Stimulated activated naive CD4-positive, alpha-beta T cell treated with Interleukin-2 at 50 U/mL for 16 hours (primary cell): ENCODE data around the gene GPHN.
"Not testable (repeated sequence)": the region's sequence is repeated elsewhere in the genome, so short reads cannot be mapped to it uniquely, and the experiment has no call there.

Source experiments
- DNase-seq: peaks from one replicate; lab custom pipeline; 2025; lab: John Stamatoyannopoulos, UW

The GPHN gene

DNA sequence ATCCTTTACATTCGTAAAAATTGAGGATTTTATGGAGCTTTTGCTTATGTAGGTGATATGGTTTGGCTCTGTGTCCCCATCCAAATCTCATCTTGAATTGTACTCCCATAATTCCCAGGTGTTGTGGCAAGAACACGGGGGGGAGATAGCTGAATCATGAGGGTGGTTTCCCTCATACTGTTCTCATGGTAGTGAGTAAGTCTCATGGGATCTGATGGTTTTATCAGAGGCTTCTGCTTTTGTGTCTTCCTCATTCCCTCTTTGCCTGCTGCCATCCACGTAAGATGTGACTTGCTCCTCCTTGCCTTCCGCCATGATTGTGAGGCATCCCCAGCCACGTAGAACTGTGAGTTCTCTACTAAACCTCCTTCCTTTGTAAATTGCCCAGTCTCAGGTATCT lies 5.1 kb upstream of the GPHN start:
- DNase-seq = not testable (repeated sequence)

DNA sequence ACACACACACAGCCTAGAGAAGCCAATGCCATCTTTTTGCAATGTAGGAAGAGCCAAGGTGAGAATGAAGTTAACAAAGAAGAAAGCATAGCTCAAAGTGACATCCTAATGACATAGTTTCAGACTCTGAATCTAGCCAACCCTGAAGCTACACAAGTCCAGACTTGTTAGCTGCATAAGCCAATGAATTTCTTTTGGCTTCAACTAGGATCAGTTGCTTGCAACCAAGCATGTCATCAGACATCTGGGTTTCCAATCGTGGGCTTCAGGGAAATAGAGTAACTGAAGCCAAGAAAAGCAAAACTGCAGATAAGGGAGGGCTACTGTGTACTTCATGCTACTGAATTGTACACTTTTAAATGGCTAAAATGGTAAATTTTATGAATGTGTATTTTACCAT lies 4.4 kb upstream of the GPHN start:
- no peak for DNase-seq

DNA sequence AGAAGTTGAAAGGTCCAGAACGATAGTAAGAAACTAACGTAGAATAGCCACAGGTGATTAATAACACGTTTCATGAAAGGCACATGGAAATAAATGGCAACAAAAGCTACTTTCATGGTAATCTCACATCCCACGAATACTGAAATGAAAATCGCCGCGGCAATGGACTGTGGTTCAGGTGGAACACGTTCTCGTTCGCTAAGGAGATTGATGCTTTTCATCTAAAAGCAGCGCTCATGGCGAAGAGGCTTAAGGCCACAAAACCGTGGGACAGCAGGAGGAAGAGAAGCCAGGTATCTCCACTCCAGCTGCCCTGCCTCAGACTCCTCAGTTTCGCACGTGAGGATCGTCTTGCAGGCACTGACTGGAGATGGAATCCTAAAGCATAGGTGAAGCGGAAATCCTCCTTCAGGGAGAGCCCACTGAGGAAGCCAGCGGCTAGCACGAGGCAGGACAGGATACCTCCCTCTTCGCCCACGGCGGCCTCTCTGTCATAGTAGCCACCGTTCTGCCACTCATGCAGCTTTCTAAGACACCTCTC lies 696 bp upstream of the GPHN start:
- peak; percentile 41 for DNase-seq

DNA sequence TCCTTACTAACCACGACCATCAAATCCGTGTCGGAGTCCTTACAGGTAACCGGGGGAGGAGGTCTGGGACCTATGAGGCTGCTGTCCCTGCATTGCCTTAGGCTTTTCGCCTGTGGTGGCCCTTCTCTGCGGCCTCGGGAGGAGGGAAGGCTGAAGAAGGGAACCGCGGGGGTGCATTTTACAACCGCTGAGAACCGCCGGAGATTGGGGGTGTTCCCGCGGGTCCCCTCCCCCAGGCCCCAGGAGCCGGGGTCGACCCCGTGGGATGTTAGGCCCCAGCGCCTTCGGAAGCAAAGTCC lies 549 bp downstream of the GPHN start:
- no peak for DNase-seq

DNA sequence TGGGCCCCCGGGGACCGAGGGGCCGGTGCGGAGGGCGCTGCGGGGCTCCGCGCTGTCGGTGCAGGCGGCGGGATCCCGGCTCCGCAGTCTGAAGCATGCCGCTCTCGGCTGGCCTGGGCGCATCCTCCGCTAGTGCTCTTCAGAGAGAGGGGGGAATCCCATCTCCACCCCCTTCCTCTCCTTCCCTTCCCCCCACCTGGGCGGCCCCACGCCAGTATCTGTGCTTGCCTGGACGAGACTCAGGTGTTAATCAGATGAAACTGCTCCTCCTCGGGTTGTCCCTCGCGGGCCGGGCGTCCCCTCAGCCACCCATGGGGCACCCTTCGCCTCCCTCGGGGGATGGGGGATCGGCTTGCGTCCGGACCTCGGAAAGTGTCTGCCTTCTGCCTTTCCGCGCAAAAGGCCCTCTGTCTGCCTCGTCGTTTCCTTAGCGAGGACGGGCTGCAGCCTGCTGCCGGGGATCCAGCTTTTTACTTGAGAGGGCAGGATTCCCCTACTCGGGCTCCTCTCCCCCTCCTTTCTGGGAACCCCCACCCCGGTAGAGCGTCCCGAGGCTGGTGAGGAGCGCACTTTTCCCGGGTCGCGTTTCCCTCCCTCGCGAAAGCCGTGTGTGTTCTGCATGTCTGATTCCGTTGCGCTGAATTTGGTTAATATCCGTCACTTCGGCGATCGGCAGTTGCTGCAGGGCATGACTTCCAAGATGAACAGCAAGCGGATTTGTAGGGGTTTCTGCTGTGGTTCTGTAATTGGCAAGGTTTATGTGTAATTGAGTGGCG lies 1.1 kb downstream of the GPHN start:
- peak; percentile 54 for DNase-seq

DNA sequence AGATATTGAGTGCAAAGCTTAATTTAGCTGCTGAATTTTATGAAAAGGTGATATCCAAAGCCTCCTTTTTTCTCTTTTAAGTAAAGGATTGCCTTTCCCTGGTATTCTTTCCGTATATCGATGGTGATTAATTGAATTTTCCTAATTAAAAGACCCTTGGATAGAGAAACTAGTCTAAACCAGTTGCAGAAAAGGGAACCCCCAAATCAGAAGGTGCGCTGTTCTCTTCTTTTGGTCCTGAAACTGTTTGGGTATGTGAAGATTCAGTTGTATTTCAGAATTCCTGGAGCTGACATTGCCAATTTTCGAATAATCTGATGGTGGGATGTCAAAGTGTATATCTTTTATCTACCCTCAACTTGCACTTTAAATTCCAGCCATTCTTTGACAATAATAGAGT lies 1.9 kb downstream of the GPHN start:
- no peak for DNase-seq

DNA sequence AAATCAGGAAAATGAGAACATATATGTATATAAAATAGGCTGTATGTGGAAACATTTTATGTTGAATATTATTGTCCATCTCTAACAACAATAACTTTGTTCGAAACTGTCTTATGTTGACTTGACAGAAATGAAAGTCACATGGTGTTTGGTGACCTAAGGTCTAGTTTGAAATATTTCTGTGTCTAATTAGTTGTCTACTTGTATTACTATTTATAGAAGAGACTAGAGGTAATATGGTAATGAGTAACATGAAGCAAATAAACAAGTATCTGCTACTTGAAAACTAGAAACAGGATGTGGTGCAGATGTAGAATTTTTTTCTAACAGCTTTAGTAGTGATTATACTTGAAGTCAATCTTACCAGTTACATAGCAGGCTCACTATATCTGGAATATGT lies 3.9 kb downstream of the GPHN start:
- no peak for DNase-seq

DNA sequence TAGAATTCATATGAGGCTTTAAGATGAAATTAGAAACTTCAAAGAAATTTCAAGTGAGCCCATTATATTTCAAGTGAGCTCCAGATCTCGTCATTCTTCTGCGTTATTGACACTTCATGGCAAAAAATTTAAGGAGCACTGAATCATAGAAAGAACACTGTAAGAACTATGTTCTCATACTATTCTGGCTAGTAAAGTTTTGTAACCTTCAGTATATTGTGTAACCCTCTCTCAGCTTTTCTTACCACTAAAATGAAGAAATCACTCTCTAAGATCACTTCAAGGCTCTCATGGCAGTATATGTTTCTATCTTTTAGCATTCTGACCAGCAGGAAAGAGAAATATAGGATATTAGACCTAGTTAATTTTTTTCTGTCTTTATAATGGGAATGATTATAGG lies 6.3 kb downstream of the GPHN start:
- no peak for DNase-seq

DNA sequence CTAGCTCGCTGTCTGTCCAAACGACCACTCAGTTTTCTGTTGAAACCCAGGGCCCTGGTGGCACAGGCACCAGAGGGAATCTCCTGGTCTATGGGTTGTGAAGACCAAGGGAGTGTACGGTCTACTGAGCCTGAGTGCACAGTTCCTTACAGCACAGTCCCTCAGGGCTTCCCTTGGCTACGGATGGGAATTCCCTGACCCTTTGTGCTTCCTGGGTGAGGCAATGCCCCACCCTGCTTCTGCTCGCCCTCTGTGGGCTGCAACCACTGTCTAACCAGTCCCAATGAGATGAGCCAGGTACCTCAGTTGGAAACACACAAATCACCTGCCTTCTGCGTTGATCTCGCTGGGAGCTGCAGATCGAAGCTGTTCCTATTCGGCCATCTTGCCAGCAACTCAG lies 22.6 kb downstream of the GPHN start:
- no peak for DNase-seq

DNA sequence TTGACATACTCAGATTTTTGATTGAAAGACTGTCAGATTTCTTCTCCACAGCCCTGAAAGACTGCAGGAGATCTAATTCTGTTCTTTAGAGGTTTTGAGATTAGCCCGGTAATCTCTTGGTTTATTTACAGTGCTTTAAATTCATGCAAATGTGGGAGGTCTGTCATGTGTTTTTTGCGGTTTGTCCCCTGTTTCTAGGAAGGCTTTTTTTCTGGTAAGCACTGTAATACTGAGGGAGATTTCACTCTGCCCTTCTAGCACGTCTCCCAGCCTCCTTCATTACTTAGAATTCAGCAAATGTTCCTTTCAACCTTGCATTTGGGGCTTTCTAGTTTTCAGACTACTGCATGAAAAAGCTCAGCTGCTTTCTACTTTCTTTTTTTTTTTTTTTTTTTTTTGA lies 31.1 kb downstream of the GPHN start:
- DNase-seq = no peak

DNA sequence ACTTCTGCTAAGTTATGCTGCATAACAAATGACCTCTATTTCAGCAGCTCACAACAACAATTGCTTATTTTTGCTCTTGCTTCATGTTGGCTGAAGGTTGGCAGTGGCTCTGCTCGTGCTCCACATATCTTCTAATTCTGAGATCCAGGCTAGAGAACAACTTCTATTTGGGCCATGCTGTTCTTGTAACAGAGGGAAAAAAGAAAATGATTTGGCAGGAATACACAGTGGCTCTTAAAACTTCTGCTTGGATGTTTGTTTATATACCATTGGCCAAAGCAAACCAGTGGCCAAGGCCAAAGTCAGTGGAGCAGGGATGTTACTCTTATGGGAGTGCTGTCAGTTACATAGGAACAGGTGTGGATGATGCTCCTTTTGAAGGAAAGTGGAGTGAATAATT lies 32.1 kb downstream of the GPHN start:
- DNase-seq = no peak

DNA sequence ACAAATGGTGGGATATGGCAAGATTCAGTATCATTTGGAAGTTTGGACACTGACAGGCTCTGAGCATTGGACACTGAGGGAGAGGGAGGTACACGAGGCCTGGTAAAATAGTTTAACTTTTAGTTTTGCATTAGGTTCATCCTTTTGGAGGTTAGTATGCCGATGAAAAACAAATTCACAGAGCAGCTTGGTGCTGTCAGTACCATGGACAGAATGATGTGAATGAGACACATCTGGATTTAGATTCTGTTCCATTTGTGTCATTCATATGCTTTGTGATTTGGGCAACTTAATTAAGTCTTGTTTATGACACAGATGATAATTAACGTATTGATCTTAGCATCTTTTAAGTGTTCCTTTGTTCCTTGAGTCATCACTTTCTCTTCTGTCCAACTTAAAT lies 33.7 kb downstream of the GPHN start:
- no peak for DNase-seq

DNA sequence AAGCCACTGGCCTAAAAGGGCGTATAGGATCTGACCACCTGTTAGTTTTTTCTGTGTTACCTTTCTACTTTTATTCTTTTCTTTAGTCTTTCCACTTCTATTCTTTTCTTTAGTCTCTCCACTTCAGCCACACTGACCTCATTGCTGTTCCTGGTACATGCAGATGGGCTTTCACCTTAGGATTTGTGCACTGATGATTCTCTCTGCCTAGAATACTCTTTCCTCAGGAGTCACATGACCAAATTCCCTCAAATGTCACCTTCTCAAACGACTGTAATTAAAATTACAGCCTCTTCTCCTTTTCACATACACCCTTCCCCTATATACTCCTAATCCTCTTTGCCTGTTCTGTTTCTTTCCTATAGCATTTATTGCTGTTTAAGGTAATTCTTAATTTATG lies 36.0 kb downstream of the GPHN start:
- DNase-seq = no peak

DNA sequence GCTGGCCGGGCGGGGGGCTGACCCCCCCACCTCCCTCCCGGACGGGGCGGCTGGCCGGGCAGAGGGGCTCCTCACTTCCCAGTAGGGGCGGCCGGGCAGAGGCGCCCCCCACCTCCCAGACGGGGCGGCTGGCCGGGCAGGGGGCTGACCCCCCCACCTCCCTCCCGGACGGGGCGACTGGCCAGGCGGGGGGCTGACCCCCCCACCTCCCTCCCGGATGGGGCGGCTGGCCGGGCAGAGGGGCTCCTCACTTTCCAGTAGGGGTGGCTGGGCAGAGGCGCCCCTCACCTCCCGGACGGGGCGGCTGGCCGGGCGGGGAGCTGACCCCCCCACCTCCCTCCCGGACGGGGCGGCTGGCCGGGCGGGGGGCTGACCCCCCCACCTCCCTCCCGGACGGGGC lies 37.2 kb downstream of the GPHN start:
- not testable (repeated sequence) for DNase-seq

DNA sequence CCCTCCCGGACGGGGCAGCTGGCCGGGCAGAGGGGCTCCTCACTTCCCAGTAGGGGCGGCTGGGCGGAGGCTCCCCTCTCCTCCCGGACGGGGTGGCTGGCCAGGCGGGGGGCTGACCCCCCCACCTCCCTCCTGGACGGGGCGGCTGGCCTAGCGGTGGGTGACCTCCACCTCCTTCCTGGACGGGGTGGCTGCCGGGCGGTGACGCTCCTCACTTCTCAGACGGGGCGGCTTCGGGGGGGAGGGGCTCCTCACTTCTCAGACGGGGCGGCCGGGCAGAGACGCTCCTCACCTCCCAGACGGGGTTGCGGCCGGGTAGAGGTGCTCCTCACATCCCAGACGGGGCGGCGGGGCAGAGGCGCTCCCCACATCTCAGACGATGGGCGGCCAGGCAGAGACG lies 37.8 kb downstream of the GPHN start:
- not testable (repeated sequence) for DNase-seq

DNA sequence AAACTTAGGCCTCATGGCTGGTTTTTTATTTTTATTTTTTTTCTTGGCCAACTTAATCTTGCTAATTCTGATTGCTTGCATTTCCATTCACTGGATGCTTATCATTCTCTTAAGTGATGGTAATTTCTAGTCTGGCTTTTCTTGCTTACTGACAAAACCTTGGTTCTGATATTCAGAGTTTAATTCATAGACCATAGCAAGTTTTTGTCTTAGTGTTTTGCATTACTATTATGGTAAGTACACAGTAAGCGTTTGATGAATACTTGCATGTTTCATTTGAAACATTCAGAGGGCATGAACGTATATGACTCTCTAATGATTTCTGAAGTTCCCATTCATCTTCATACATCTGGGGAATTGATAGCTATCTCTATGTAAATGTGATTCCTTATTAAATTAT lies 55.8 kb downstream of the GPHN start:
- DNase-seq = no peak

DNA sequence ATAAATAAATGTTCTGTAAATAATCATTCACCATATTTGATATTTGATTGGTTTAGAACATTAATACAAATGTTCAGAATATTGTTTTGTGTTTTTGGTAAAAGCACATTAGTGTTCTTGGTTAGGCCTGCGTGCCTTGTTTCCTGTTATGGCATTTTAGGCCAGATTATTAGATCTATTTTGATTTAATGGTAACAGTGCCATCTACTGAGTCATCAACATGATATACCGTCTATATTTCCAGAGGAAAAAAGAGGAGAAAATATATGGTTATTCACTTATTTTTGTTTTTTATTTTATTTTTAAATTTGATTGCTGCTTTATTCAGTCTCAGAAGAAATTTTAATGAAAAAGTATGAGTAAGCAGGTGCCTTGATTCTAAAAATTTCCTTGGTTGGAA lies 60.3 kb downstream of the GPHN start:
- no peak for DNase-seq

DNA sequence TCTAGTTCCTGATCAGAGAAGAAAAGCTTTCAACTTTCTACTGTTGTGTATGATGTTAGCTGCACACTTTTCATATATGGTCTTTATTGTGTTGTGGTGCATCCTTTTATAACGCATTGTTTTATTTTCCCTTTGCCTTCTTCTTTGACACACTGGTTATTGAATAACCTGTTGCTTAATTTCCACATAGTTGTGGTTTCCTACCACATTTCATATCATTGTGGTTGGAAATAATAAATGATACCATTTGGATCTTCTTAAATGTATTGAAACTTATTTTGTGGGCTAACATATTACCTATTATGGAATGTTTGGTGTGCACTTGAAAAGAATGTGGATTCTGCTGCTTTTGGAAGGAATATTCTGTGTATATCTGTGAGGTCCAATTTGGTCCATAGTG lies 64.9 kb downstream of the GPHN start:
- no peak for DNase-seq

DNA sequence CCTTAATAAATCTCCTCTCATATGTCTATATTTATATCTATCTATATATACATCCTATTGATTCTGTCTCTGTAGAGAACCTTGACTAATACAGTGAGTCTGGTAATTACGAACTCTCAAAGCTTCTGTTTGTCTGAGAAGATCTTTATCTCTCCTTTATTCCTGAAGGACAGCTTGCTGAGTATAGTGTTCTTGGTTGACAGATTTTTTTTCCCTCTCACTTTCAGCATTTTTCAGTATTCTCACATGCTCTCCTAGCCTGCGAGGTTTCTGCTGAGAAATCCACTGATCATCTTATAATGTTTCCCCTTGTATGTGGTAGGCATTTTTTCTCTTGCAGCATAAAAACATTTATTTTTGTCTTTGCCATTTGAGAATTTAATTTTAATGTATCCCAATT lies 67.1 kb downstream of the GPHN start:
- DNase-seq = no peak

DNA sequence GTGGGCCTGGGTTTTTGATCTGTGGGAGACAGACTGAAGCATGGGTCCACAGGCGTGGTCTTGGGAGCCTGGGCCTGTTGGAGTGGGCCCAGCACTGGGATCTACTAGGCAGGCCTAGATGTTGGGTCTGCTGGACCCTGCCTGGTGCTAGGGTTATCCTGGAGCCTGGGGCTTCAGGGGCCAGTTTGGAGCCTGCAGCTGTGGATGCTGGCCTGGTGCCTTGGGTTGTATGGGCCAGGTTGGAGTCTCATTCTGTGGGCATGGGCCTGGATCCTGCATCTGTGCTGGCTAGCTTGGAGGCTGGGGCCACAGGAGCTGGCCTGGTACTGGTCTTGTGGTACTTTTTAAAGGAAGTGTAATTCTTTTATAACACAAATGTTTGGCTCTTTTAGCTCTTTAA lies 68.0 kb downstream of the GPHN start:
- no peak for DNase-seq

DNA sequence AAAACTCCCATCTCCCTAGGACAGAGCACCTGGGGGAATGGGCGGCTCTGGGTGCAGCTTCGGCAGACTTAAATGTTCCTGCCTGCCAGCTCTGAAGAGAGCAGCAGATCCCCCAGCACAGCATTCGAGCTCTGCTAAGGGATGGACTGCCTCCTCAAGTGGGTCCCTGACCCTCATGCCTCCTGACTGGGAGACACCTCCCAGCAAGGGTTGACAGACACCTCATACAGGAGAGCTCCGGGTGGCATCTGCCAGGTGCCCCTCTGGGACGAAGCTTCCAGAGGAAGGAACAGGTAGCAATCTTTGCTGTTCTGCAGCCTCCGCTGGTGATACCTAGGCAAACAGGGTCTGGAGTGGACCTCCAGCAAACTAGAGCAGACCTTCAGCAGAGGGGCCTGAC lies 79.8 kb downstream of the GPHN start:
- DNase-seq = not testable (repeated sequence)

DNA sequence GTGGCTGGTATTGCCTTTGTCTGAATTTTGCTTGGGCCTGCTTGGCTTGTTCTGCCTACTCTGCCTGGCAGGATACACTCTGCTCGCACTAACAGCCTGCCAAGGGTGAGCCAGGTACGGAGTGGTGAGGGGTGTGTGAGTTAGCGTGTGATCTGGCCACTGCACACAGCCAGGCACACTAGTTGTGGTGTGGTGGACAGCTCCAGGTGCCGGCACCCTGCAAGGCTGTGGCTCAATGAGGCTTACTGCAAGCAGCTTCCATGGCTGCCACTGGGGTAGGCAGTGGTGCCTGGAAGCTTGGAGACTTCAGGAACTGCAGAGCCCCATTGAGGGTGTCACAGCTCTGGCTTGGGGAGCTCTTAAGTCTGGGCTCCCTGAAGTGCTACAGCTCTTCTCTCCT lies 87.4 kb downstream of the GPHN start:
- no peak for DNase-seq

DNA sequence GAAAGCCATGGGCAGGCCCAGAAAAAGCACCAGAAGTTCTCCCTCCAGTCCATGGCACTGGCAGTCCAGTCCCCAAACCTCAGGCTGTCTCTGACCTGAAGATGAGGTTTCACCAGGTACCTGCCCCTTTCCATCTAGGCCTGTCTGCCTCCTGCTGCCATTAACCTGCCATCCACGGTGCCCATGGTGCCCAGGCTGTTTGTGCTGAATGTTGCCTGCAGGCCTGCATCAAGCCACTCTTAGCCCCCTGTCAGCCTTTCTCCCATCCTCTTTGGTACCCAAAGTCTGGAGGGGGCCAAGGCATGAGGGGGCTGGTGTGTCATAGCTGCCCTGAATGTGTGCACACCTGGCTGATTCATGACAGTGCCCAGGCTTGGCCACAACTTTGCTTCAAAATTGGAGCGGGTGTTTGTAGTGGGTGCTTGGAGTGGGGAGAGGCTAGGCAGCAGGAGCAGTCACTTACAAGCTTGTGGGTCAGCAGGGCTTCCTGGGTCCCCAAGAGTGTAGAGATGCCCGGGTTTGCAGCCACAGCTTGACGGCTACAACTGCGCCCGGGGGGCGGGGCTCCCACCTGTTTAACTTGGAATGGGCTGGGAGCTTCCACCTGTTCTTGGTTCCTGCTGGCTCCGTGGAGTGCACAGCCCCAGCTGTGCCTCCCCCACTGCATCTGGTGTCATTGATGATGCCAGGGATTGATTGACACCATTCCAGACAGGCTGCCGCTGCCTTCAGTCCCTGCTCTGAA lies 88.5 kb downstream of the GPHN start:
- DNase-seq = no peak

DNA sequence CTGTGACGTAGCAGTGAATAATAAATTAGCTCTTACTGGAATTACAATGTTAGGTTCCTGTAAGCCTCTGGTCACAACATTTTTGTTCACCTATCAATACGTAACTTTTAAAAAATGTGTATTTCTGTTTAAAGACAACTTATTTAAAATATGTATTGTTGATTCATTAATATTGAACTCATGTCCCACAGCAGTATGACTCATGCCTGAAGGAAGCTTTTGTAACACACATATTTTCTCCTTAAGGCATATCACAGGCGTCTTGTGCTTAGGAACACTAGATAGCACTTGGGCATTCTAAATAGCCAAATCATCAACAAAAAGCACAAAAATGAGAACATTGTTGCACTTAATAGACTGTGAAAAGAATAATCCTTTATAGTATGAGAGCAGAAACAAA lies 92.5 kb downstream of the GPHN start:
- DNase-seq = no peak
